Smooth muscle cell (in vitro differentiated cells): ENCODE results near the gene ZNF410. TPM values are rescaled to one million over a fixed set of nuclear protein-coding genes. Genes with fewer than 3 reads are reported as not detected.

Experiments used
- DNase-seq: peaks from one replicate; lab custom pipeline; 2025; ENCODE audit not compliant: unreplicated experiment; lab: John Stamatoyannopoulos, UW
- H2AFZ ChIP-seq: fragments of 200-600 bp; sonication (generic); 2 replicates; pipeline ENCODE4 v1.6.0; 2016; ENCODE audit warnings: antibody characterized with exemption, low read depth, mild to moderate bottlenecking
- H3F3A ChIP-seq: fragments of 200-600 bp; sonication (generic); 2 replicates; pipeline ENCODE4 v1.6.0; 2017; ENCODE audit warnings: antibody characterized with exemption, low read depth
- H3K27ac ChIP-seq: fragments of 200-600 bp; sonication (generic); 2 replicates; pipeline ENCODE4 v1.5.1; 2016; ENCODE audit warnings: low read depth, mild to moderate bottlenecking
- H3K27me3 ChIP-seq: fragments of 200-600 bp; sonication (generic); 2 replicates; pipeline ENCODE4 v1.6.1; 2016; ENCODE audit warnings: low read depth, mild to moderate bottlenecking
- H3K36me3 ChIP-seq: fragments of 200-600 bp; sonication (generic); 2 replicates; pipeline ENCODE4 v1.5.1; 2016; ENCODE audit warnings: low read depth
- H3K4me1 ChIP-seq: fragments of 200-600 bp; sonication (generic); 2 replicates; pipeline ENCODE4 v1.5.1; 2016; ENCODE audit warnings: low read depth
- H3K4me2 ChIP-seq: fragments of 200-600 bp; sonication (generic); 2 replicates; pipeline ENCODE4 v1.6.0; 2016; ENCODE audit warnings: mild to moderate bottlenecking
- H3K4me3 ChIP-seq: fragments of 200-600 bp; sonication (generic); 2 replicates; pipeline ENCODE4 v1.5.1; 2016; ENCODE audit warnings: mild to moderate bottlenecking
- H3K79me2 ChIP-seq: fragments of 200-600 bp; sonication (generic); 2 replicates; pipeline ENCODE4 v1.6.0; 2016; ENCODE audit warnings: low read depth, mild to moderate bottlenecking
- H3K9ac ChIP-seq: fragments of 200-600 bp; sonication (generic); 2 replicates; pipeline ENCODE4 v1.6.0; 2016; ENCODE audit warnings: low read depth
- H3K9me3 ChIP-seq: fragments of 200-600 bp; sonication (generic); replicated peaks from 2 replicates; pipeline ENCODE4 v1.5.1; 2016; ENCODE audit warnings: low read depth
- H4K20me1 ChIP-seq: fragments of 200-600 bp; sonication (generic); 2 replicates; pipeline ENCODE4 v1.6.0; 2016; ENCODE audit warnings: low read depth
- CTCF ChIP-seq: fragments of 200-600 bp; sonication (generic); IDR thresholded peaks from 2 replicates; pipeline ENCODE4 v1.5.1; 2017; ENCODE audit warnings: borderline replicate concordance, mild to moderate bottlenecking, antibody characterized with exemption; ENCODE audit not compliant: insufficient read depth, poor library complexity, severe bottlenecking
- WGBS: methylation state at CpG from one replicate; pipeline ENCODE4 v1.1.7; 2016; ENCODE audit warnings: low lambda C conversion rate; 5-methylcytosine and 5-hydroxymethylcytosine counted together
- polyA plus RNA-seq: library from polyadenylated mRNA; unstranded; fragments of >200 nt; fragmentation: Nextera tagmentation; extraction: Ambion mirVana; gene quantifications from 2 replicates; pipeline ENCODE4 v1.2.1, GENCODE V29; 2016
- total RNA-seq: library from RNA; depleted of rRNA; stranded (reverse); fragments of >200 nt; gene quantifications from 2 replicates; pipeline ENCODE4 v1.2.3, GENCODE V29; 2014

ZNF410 gene
- total and polyA plus RNA-seq, 2 experiments from 2014 or later: 45.1 to 67.3 TPM

- Histone ChIP-seq H4K20me1 (no peaks in the 10 kb centered on the region), H3F3A (no peaks in the 10 kb centered on the region), H3K79me2 (no peaks in the 10 kb centered on the region), H3K9me3 (no peaks in the 10 kb centered on the region), H3K4me1 (peaks cover 12% of the 10 kb centered on the region), H3K36me3 (no peaks in the 10 kb centered on the region), H3K4me2 (peak within 1 kb of the TSS; percentile 90), H2AFZ (peak within 1 kb of the TSS; percentile 85), H3K27ac (peak within 1 kb of the TSS; percentile 89), H3K4me3 (peak within 1 kb of the TSS; percentile 60), H3K9ac (peak within 1 kb of the TSS; percentile 92), H3K27me3 (no peaks in the 10 kb centered on the region)
- DNase-seq: peak; percentile 94
- WGBS: under 1% methylated on average over 51 of the region's 51 CpGs
- TF ChIP-seq CTCF: no peak
Measured at GRCh38 chr14:73851567-73852382, 34.9 kb upstream of the ZNF410 start, which contains the start of gene PTGR2. Gene PTGR2 (plus strand): TSS chr14:73851831. CDS start chr14:73858863, 7,032 bp downstream.

- Histone ChIP-seq H3K27me3 (no peaks in the 10 kb centered on the region), H3F3A (no peaks in the 10 kb centered on the region)
Measured at GRCh38 chr14:73859145-73859544, 27.5 kb upstream of the ZNF410 start.

GRCh38 chr14:73861073-73861472 lies 25.6 kb upstream of the ZNF410 start:
- peaks cover 4% of the 10 kb centered on the region for H3K36me3 ChIP-seq
- no peaks in the 10 kb centered on the region for H3K79me2 ChIP-seq
- H3K9me3 ChIP-seq: no peaks in the 10 kb centered on the region
- H3K4me2 ChIP-seq: no peak overlapping the region
- no peaks in the 10 kb centered on the region for H3K4me1 ChIP-seq
- H3K27ac ChIP-seq: no peak overlapping the region
- no peak overlapping the region for H3K9ac ChIP-seq
- H3K4me3 ChIP-seq: no peak overlapping the region
- no peaks in the 10 kb centered on the region for H3K27me3 ChIP-seq
- TF ChIP-seq CTCF: no peak
- no peaks in the 10 kb centered on the region for H4K20me1 ChIP-seq
- DNase-seq: no peak
- WGBS: 63% methylated on average over 5 of the region's 5 CpGs
- H3F3A ChIP-seq: no peaks in the 10 kb centered on the region
- H2AFZ ChIP-seq: no peak overlapping the region

More at GRCh38 chr14:73859145-73859544, 27.5 kb upstream of the ZNF410 start:
- no peak for TF ChIP-seq CTCF
- no peak overlapping the region for H3K9ac ChIP-seq
- no peaks in the 10 kb centered on the region for H3K79me2 ChIP-seq
- no peaks in the 10 kb centered on the region for H3K9me3 ChIP-seq
- H3K4me2 ChIP-seq: no peak overlapping the region
- H3K4me1 ChIP-seq: no peaks in the 10 kb centered on the region
- no peak for DNase-seq
- no peaks in the 10 kb centered on the region for H4K20me1 ChIP-seq
- H3K36me3 ChIP-seq: peaks cover 4% of the 10 kb centered on the region
- no peak overlapping the region for H2AFZ ChIP-seq
- no peak overlapping the region for H3K4me3 ChIP-seq
- H3K27ac ChIP-seq: no peak overlapping the region
